ENCODE measurements around the gene SSPN. TPM values are rescaled to one million over a fixed set of nuclear protein-coding genes. Genes with fewer than 3 reads are reported as not detected.

SSPN gene
- polyA plus RNA-seq, 1 donor from 2014 or later, result 0.26 TPM

DNA sequence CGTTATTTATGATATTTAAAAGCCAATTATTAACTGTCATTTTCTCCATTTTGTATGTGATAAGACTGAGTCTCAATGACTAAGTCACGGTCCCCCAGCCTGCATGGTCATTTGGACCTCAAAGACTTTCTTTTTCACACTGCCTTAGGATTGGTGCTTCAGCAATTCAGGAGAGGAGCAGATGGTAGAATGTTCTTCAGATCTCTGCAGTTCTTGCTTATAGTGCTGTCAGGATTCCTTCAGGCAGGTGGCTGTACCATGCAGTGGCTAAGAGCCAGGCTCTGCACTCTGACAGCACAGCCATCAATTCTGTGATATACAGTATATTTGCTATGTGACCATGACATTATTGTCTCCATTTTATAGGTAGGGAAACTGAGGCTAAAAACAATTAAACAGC lies 18.7 kb downstream of the SSPN start:
- TF ChIP-seq EP300 (conservative IDR thresholded peaks at IDR 0.05; ENCODE audit: poor library complexity, severe bottlenecking) (no peak), RAD21 (conservative IDR thresholded peaks at IDR 0.05) (no peak), EZH2 (IDR thresholded peaks at IDR 0.05; ENCODE audit: borderline replicate concordance, insufficient read depth, low read length, poor library complexity, severe bottlenecking) (no peak), MXI1 (conservative IDR thresholded peaks at IDR 0.05; ENCODE audit: poor library complexity, severe bottlenecking) (no peak), SMC3 (conservative IDR thresholded peaks at IDR 0.05; ENCODE audit: poor library complexity) (no peak), TAF1 (IDR thresholded peaks at IDR 0.05; ENCODE audit: low read depth) (no peak), POLR2AphosphoS5 (IDR thresholded peaks at IDR 0.05) (no peak)
- TF ChIP-seq, protein P1, sequence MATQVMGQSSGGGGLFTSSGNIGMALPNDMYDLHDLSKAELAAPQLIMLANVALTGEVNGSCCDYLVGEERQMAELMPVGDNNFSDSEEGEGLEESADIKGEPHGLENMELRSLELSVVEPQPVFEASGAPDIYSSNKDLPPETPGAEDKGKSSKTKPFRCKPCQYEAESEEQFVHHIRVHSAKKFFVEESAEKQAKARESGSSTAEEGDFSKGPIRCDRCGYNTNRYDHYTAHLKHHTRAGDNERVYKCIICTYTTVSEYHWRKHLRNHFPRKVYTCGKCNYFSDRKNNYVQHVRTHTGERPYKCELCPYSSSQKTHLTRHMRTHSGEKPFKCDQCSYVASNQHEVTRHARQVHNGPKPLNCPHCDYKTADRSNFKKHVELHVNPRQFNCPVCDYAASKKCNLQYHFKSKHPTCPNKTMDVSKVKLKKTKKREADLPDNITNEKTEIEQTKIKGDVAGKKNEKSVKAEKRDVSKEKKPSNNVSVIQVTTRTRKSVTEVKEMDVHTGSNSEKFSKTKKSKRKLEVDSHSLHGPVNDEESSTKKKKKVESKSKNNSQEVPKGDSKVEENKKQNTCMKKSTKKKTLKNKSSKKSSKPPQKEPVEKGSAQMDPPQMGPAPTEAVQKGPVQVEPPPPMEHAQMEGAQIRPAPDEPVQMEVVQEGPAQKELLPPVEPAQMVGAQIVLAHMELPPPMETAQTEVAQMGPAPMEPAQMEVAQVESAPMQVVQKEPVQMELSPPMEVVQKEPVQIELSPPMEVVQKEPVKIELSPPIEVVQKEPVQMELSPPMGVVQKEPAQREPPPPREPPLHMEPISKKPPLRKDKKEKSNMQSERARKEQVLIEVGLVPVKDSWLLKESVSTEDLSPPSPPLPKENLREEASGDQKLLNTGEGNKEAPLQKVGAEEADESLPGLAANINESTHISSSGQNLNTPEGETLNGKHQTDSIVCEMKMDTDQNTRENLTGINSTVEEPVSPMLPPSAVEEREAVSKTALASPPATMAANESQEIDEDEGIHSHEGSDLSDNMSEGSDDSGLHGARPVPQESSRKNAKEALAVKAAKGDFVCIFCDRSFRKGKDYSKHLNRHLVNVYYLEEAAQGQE (IDR thresholded peaks at IDR 0.05; ENCODE audit: borderline replicate concordance), result no peak
- TF ChIP-seq, protein P2, sequence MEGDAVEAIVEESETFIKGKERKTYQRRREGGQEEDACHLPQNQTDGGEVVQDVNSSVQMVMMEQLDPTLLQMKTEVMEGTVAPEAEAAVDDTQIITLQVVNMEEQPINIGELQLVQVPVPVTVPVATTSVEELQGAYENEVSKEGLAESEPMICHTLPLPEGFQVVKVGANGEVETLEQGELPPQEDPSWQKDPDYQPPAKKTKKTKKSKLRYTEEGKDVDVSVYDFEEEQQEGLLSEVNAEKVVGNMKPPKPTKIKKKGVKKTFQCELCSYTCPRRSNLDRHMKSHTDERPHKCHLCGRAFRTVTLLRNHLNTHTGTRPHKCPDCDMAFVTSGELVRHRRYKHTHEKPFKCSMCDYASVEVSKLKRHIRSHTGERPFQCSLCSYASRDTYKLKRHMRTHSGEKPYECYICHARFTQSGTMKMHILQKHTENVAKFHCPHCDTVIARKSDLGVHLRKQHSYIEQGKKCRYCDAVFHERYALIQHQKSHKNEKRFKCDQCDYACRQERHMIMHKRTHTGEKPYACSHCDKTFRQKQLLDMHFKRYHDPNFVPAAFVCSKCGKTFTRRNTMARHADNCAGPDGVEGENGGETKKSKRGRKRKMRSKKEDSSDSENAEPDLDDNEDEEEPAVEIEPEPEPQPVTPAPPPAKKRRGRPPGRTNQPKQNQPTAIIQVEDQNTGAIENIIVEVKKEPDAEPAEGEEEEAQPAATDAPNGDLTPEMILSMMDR (IDR thresholded peaks at IDR 0.05; ENCODE audit: poor library complexity, severe bottlenecking), result no peak
- Histone ChIP-seq H2AFZ (ENCODE audit: low read depth, low read length) (no peak overlapping the region), H3K79me2 (replicated peaks; ENCODE audit: insufficient read depth, low read length) (no peaks in the 10 kb centered on the region)

DNA sequence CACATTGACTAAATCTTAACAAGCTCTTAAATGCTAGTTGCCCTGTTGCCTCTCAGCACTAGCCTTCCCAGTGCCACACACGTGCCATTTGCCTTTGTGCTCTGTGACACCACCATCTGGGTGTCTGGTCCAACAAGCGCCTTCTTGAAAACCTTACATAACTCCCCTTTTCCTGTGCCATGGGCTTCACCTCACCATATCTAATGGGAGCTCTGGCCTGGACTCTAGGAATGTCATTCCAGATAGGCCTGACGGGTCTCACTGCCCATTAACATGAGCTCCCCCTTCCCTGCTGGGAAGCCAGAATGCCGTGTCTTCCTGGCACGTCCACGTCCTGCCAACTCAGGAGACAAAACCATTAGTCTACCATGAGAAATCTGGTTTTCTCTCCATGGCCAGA lies 24.4 kb downstream of the SSPN start:
- Histone ChIP-seq H3K27me3 (ENCODE audit: insufficient read depth, low read depth, low read length) (peaks cover 3% of the 10 kb centered on the region), H3K4me2 (ENCODE audit: low read length) (no peak overlapping the region), H3K9ac (ENCODE audit: low read length) (no peak overlapping the region), H3K9me2 (ENCODE audit: insufficient read depth, low read length) (no peaks in the 10 kb centered on the region), H2AFZ (ENCODE audit: low read depth, low read length) (no peak overlapping the region), H3K79me2 (replicated peaks; ENCODE audit: insufficient read depth, low read length) (no peaks in the 10 kb centered on the region), H3K9me3 (ENCODE audit: low read length) (no peaks in the 10 kb centered on the region), H4K20me1 (ENCODE audit: insufficient read depth) (no peaks in the 10 kb centered on the region), H3K27ac (ENCODE audit: low read length) (no peak overlapping the region), H3F3A (ENCODE audit: insufficient read depth, low read length, poor library complexity, severe bottlenecking) (no peaks in the 10 kb centered on the region), H3K36me3 (ENCODE audit: insufficient read depth, low read length) (no peaks in the 10 kb centered on the region), H3K4me3 (ENCODE audit: low read length) (no peak overlapping the region)
- TF ChIP-seq TAF1 (IDR thresholded peaks at IDR 0.05; ENCODE audit: low read depth) (no peak), RAD21 (conservative IDR thresholded peaks at IDR 0.05) (no peak), SMC3 (conservative IDR thresholded peaks at IDR 0.05; ENCODE audit: poor library complexity) (no peak), MXI1 (conservative IDR thresholded peaks at IDR 0.05; ENCODE audit: poor library complexity, severe bottlenecking) (no peak), EZH2 (IDR thresholded peaks at IDR 0.05; ENCODE audit: borderline replicate concordance, insufficient read depth, low read length, poor library complexity, severe bottlenecking) (no peak), POLR2AphosphoS5 (IDR thresholded peaks at IDR 0.05) (no peak), EP300 (conservative IDR thresholded peaks at IDR 0.05; ENCODE audit: poor library complexity, severe bottlenecking) (no peak)
- TF ChIP-seq, protein P2 (IDR thresholded peaks at IDR 0.05; ENCODE audit: poor library complexity, severe bottlenecking), result no peak
- TF ChIP-seq, protein P1 (IDR thresholded peaks at IDR 0.05; ENCODE audit: borderline replicate concordance), result no peak

More for the DNA sequence above, 18.7 kb downstream of the SSPN start:
- Histone ChIP-seq H3K9me2 (ENCODE audit: insufficient read depth, low read length) (no peaks in the 10 kb centered on the region), H3K9me3 (ENCODE audit: low read length) (no peaks in the 10 kb centered on the region), H3F3A (ENCODE audit: insufficient read depth, low read length, poor library complexity, severe bottlenecking) (no peaks in the 10 kb centered on the region), H3K9ac (ENCODE audit: low read length) (no peak overlapping the region), H3K36me3 (ENCODE audit: insufficient read depth, low read length) (no peaks in the 10 kb centered on the region), H3K4me2 (ENCODE audit: low read length) (no peak overlapping the region), H3K27ac (ENCODE audit: low read length) (no peak overlapping the region), H3K4me3 (ENCODE audit: low read length) (no peak overlapping the region), H3K27me3 (ENCODE audit: insufficient read depth, low read depth, low read length) (no peaks in the 10 kb centered on the region), H4K20me1 (ENCODE audit: insufficient read depth) (no peaks in the 10 kb centered on the region)

Measured in neural cell (in vitro differentiated cells).